Stimulated activated CD4-positive, alpha-beta T cell treated with anti-CD3 and anti-CD28 coated beads, Interleukin-4, amount 100 ng/mL, for 48 hours (primary cell): Measurements from ENCODE around the gene CACNA2D1.

Source experiments
- DNase-seq, 2 donors: peaks; one replicate each; pipeline ENCODE4 v3.0.0-alpha.2; 2020; ENCODE audit warnings: low read depth in 2 of 2

Gene CACNA2D1

GRCh38 chr7:82443547-82444219 lies at the start of gene CACNA2D1:
CACNA2D1 (minus strand) TSS chr7:82443777.
- DNase-seq: no peak

- DNase-seq: no peak
These were observed 38.0 kb upstream of the CACNA2D1 start for GRCh38 chr7:82481499-82482097.

- DNase-seq: no peak
These were observed 34.3 kb upstream of the CACNA2D1 start for GRCh38 chr7:82477733-82478515.

DNA sequence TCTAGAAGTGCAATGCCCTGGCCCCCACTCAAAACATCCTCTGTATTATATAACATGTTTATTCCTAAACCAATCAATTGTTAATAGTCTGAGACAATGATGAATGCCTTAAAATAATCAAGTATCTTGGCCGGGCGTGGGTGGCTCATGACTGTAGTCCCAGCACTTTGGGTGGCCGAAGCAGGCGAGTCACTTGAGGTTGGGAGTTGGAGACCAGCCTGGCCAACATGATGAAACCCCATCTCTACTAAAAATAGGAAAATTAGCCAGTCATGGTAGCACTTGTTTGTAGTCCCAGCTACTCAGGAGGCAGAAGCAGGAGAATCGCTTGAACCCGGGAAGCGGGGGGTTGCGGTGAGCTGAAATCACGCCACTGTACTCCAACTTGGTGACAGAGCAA lies 29.4 kb upstream of the CACNA2D1 start:
- no peak for DNase-seq

DNA sequence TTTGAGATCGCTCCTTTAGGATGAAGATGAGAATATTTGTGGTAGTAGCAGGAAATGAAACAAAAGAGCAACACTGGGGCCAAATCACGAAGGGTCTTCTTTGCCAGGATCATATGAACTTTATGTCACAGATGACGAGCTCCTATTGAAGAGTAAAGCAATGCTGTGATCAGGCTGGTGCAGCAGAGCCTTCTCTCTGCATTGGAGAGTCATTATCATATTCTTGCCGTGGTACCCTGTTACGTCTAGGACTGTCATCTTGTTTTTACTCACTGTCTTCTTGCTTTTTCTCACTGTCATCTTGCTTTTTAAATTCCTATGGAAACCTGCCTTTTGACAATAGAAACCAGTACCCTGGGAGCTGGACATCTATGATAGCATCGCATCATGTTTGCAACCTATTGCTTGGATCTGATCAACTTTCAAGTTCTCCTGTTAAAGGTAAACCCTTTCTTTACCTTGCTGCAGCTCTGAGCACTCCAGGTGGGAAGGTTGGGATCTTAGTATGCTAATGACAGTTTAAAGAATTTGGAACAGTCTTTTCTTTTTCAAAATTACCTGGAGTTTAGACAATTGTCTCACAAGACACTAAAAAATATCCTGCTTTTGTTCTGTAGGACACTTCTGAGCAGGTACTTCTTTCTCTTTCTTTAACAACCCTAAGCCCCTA lies 27.9 kb upstream of the CACNA2D1 start:
- DNase-seq: no peak

DNA sequence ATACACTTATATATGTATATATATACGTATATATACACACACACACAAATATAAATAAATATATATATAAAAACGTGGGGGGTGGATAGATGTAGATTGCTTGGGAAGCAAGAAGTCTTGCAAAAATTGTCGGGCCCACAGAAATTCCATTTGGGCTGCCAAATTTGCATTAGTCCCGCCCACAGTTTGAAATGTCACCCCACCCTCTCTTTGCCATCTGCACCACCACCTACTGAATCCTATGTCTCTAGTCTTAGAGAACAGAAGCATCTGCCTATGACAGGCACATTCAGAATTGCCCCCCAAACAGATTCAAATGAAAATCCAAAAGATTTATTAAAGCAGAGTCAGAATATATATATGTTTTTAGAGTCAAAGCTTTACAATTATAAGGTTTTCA lies 25.6 kb upstream of the CACNA2D1 start:
- no peak for DNase-seq

DNA sequence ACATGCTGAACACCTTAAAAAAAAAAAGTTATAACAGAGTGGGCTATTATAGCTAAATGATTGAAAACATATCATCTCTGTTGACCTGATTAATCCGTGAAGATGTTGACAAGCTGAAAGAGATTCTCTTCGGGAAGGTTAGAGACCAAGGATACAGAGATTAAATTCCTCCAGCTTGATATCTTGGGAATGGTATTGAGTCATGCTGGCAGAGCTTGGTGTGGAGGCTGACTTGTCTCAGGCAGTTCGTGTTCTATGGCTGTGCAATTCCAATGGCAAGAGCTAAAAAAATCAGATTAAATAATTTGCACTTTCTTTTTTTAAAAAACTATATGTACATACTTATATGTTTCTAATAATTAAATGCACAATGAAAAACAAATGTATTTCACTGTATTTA lies 24.9 kb upstream of the CACNA2D1 start:
- DNase-seq: no peak

DNA sequence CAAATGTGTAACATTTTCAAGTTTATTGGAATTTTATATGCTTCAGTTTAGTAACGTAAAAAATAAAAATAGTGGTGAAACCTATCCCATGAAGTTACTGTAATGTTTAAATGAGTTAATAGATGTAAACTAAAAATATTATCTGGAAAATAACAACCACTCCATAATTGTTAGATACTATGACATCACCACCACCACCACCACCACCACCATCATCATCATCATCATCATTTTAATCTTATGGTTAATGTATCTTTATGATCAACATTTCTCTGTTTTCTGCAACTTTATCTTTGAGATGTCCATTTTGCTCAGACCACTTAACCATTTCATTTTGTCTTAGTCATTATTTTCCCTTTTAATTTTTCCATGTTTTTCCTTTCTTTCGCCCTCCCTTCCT lies 23.4 kb upstream of the CACNA2D1 start:
- no peak for DNase-seq

DNA sequence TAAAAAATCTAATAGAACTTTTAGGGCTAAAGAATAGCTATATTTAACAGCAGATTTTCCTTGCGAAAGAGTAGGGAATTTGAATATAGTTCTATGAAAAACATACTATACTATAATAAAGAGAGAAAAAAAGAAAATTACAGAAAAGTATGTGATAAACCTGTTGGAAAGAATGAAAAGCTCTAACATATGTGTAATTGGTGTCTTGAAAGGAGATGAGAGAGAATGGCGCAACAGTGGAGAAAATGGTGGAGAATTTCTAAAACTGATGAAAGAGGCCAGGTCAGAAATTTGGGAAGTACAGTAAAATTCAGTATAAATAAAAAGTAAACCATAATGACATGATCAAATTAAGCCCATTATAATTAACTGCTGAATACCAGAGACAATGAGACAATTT lies 20.8 kb upstream of the CACNA2D1 start:
- DNase-seq: no peak

GRCh38 chr7:82455295-82455694 lies 11.7 kb upstream of the CACNA2D1 start:
- no peak for DNase-seq

GRCh38 chr7:82450759-82451158 lies 7.2 kb upstream of the CACNA2D1 start:
- DNase-seq: no peak

DNA sequence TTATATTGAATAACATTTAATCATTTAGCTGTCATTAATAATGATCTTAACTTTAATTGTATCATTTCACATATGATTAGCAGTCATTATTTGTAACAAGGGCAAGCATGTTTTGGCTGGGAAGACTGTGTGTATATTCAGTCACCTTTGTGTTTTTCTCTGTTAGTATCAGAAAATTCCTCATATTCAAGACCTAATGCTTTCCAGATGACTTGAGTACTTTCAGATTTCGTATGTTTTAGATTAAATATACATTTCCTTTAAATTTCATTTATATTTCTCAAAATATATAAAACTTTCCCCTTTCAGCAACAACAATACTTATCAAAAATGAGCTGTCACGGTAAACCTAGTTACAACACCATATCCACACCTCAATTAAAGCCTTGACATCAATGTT lies 6.3 kb upstream of the CACNA2D1 start:
- no peak for DNase-seq

- DNase-seq: no peak
These were observed 3.3 kb upstream of the CACNA2D1 start for GRCh38 chr7:82446897-82447296.

DNA sequence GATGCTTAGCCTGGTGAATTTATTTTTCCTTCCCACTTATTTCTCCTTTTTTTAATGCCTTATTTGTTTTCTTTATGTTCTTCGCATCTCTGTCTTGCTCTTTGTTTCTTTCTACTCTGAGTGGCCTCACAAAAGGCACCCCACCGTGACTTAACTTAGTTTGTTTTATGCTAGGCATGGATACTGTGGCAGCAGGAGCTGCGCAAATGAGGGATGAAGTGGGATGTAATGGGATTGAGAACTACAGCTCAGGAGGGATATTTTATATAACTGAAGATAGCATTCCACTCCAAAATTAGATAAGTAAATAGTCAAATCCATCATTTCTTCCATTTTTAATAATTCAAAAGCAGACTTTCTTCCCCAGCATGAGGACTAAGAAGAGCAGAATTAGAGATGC lies 1.7 kb upstream of the CACNA2D1 start:
- no peak for DNase-seq

DNA sequence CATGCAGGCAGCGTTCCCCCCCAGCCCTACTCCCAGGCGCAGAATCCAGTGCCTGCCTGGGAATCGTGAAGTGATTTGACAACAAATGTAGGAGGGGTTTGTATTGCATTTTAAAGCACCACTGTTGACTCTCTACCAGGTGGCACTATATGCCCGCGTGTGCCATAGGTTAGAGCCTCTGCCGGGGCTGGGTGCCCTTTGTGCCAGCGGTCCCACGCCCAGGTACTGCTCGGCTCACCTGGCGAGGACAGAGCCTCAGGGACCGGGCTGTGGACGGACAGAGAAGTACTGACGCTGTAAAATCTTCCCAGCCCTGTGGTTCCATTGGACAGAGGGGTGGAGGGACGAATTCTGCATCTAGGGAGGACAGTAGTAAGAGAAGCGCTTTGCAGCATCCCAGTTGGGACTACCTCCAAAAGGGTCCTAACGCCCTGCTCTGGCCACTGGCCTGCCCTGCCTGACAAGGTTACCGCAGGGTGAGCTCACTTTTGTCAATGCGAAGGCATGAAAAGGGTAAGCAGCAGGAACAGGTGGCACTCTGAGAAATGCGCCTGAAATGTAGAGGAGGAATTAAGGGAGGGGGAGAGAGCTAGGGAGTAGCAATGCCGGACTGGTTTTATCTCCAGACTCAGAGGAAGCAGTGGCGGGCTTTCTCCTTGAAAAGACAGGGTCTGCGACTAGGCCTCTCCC lies 788 bp upstream of the CACNA2D1 start:
- DNase-seq: no peak

DNA sequence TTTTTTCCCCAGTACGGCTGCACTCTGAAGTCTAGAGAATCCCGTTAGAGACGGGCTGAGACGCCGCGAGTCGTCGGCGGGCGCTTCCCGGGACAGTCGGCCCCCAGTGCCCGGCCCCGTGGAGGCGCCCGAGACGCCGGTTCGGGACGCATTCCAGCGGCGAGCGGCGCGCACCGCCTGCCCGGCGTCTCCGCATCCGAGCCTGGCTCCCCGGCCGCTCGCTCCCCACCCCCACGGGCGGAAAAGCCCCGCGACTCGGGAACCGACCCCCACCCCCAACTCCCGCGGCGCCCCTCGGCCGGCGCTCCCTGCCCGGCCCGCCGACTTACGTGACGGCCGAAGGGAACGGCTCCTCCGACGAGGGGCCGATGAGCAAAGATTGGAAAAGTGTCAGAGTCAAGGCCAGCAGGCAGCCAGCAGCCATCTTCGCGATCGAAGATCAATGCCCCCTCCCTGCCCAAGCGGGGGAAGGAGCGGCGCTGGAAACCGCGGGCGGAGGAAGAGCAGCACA lies 486 bp downstream of the CACNA2D1 start:
- no peak for DNase-seq

- DNase-seq: no peak
These were observed 1.0 kb downstream of the CACNA2D1 start for GRCh38 chr7:82442492-82443035.

DNA sequence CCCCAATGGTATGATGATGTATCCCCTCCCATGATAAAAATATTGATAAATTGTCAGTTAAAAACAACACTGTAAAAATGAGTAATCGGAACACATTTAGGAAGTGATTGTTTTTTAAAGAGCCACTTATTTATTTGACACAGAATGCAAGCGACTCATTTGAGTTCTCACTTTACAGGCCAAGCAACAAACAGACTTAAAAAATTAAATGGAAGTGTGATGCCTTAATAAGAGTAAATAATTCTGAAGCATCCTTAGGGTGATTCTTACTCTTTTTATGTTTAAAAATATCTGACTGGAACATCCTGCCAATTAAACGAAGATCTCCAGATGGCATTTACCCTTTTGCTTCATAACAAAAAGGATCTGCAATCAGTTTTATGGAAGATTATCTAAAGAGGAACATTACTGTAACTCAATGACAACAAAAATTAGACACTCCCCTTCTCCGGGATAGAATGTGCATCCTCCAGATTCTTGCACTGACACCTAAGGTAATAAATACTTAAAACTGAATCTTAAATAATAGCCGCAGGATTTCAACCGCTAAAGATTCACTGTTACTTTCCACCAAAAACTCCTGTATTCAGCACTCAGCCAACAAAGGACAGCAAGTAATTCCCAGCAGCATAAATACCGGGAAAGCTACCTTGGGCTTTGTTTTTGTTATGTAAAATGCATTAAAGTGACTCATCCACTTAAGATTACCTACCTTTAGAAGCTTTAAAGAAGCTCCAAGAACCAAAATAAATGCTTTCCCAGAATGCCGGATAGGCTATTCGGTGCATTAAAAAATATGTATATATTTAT lies 1.7 kb downstream of the CACNA2D1 start:
- DNase-seq: no peak

DNA sequence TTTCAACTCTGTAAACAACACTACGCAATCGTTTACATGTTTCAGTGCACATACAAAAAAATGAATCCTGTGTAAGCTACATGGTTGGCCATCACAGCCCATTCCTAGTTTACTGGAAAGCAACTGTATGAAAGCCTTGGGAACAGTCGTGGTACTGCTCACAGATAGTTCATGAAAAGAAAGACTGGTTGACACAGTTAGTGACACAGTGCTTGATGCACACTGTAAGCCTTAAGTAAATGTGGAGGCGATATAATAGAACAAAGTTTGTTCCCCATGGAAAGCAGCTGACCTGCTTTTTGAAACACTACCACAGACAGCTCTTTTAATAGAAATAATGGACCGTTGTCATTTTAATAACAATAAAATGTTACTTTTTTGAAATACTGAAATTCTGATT lies 5.1 kb downstream of the CACNA2D1 start:
- DNase-seq: no peak

DNA sequence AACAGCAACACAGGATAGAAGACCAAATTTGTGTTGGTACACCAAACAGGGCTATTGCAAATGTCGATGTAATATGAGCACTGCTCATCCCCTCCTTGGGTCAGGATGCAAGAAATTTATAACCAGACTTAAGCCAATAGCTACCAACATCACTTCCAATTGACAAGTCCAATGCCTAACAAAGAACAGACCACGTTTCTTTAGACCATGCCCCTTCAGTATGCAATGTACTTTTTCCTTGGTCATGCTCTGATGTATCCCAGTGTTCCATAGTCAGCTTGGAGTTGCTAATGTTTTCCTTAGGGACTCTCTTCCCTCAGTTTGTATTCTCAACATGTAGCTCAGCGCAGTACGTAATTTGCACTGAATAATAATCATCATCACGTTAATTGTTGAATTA lies 7.8 kb downstream of the CACNA2D1 start:
- no peak for DNase-seq
